ENCODE results near the gene C1orf167.
A peak's percentile ranks its signal among the peaks of the same experiment; 100 is the strongest.
"Not testable (repeated sequence)": the region's sequence is repeated elsewhere in the genome, so short reads cannot be mapped to it uniquely, and the experiment has no call there.

Gene C1orf167

GRCh38 chr1:11803924-11804665 lies 42.1 kb downstream of the C1orf167 start:
- DNase-seq, result not testable (repeated sequence)

- DNase-seq, result peak; percentile 57
Measured at GRCh38 chr1:11804666-11805421, 42.9 kb downstream of the C1orf167 start.

GRCh38 chr1:11805422-11806306 lies 43.7 kb downstream of the C1orf167 start, which contains the start of the genes CLCN6 and MTHFR:
Gene CLCN6 (plus strand): TSS chr1:11806191. CDS start chr1:11806263, 72 bp downstream.
Gene MTHFR (minus strand): TSS chr1:11805964. CDS start chr1:11803116, 2,848 bp downstream.
- peak; percentile 99 for DNase-seq

- DNase-seq, result no peak
Measured at GRCh38 chr1:11806307-11806936, 44.4 kb downstream of the C1orf167 start.

GRCh38 chr1:11807133-11807532 lies 45.1 kb downstream of the C1orf167 start:
- no peak for DNase-seq

GRCh38 chr1:11813021-11813420 lies 51.0 kb downstream of the C1orf167 start:
- DNase-seq, result no peak

GRCh38 chr1:11817192-11817591 lies 55.2 kb downstream of the C1orf167 start:
- no peak for DNase-seq

GRCh38 chr1:11822091-11822490 lies 60.1 kb downstream of the C1orf167 start:
- DNase-seq, result no peak

- no peak for DNase-seq
Measured at GRCh38 chr1:11823366-11824137, 61.6 kb downstream of the C1orf167 start.

- DNase-seq, result no peak
Measured at GRCh38 chr1:11825131-11825530, 63.1 kb downstream of the C1orf167 start.

- no peak for DNase-seq
Measured at GRCh38 chr1:11826946-11827345, 65.0 kb downstream of the C1orf167 start.

- DNase-seq, result no peak
Measured at GRCh38 chr1:11828511-11828910, 66.5 kb downstream of the C1orf167 start.

- no peak for DNase-seq
Measured at GRCh38 chr1:11831945-11832725, 70.1 kb downstream of the C1orf167 start.

- DNase-seq, result no peak
Measured at GRCh38 chr1:11833497-11833896, 71.5 kb downstream of the C1orf167 start.

- DNase-seq, result no peak
Measured at GRCh38 chr1:11833900-11834299, 71.9 kb downstream of the C1orf167 start.

- no peak for DNase-seq
Measured at GRCh38 chr1:11835441-11836225, 73.6 kb downstream of the C1orf167 start.

- DNase-seq, result no peak
Measured at GRCh38 chr1:11836955-11837766, 75.2 kb downstream of the C1orf167 start.

- DNase-seq, result no peak
Measured at GRCh38 chr1:11837767-11838348, 75.9 kb downstream of the C1orf167 start.

Measured in stimulated activated CD4-positive, alpha-beta T cell treated with anti-CD3 and anti-CD28 coated beads, Interleukin-15, amount 100 ng/mL, for 24 hours (primary cell).